Stimulated activated CD4-positive, alpha-beta T cell treated with anti-CD3 and anti-CD28 coated beads, Interleukin-2, amount 100 ng/mL, for 48 hours (primary cell): ENCODE measurements around the gene C14orf132.

Experiments used
- DNase-seq, 2 donors: peaks; one replicate each; pipeline ENCODE4 v3.0.0-alpha.2; 2020

C14orf132 gene

GRCh38 chr14:96125536-96125935 is 86.4 kb downstream of the C14orf132 start:
- DNase-seq: no peak

- no peak for DNase-seq
Measured at GRCh38 chr14:96126339-96126782, 87.2 kb downstream of the C14orf132 start.

GRCh38 chr14:96126783-96127271 is 87.7 kb downstream of the C14orf132 start:
- DNase-seq: no peak

- no peak for DNase-seq
Measured at GRCh38 chr14:96129128-96129736, 90.1 kb downstream of the C14orf132 start.

GRCh38 chr14:96130391-96130790 is 91.2 kb downstream of the C14orf132 start:
- no peak for DNase-seq

- DNase-seq: no peak
Measured at GRCh38 chr14:96130854-96131253, 91.7 kb downstream of the C14orf132 start.

- no peak for DNase-seq
Measured at GRCh38 chr14:96131836-96132235, 92.7 kb downstream of the C14orf132 start.

- no peak for DNase-seq
Measured at GRCh38 chr14:96134508-96134907, 95.3 kb downstream of the C14orf132 start.

GRCh38 chr14:96135285-96135684 is 96.1 kb downstream of the C14orf132 start:
- DNase-seq: no peak

- no peak for DNase-seq
Measured at GRCh38 chr14:96136371-96137005, 97.3 kb downstream of the C14orf132 start.

- no peak for DNase-seq
Measured at GRCh38 chr14:96138241-96138640, 99.1 kb downstream of the C14orf132 start.

GRCh38 chr14:96139169-96139568 is 100.0 kb downstream of the C14orf132 start:
- no peak for DNase-seq

- no peak for DNase-seq
Measured at GRCh38 chr14:96139879-96140278, 100.7 kb downstream of the C14orf132 start.

GRCh38 chr14:96140952-96141351 is 101.8 kb downstream of the C14orf132 start:
- no peak for DNase-seq
